DLD1 (cell line): ENCODE results near the gene PPARG.
"Not testable (repeated sequence)": the region's sequence is repeated elsewhere in the genome, so short reads cannot be mapped to it uniquely, and the experiment has no call there.

Experiments
- in situ Hi-C: cut with HindIII; loops from 2 replicates; pipeline ENCODE4 v1.10.0; 2017; ENCODE audit warnings: low sequenced_read_pairs

Gene PPARG

DNA sequence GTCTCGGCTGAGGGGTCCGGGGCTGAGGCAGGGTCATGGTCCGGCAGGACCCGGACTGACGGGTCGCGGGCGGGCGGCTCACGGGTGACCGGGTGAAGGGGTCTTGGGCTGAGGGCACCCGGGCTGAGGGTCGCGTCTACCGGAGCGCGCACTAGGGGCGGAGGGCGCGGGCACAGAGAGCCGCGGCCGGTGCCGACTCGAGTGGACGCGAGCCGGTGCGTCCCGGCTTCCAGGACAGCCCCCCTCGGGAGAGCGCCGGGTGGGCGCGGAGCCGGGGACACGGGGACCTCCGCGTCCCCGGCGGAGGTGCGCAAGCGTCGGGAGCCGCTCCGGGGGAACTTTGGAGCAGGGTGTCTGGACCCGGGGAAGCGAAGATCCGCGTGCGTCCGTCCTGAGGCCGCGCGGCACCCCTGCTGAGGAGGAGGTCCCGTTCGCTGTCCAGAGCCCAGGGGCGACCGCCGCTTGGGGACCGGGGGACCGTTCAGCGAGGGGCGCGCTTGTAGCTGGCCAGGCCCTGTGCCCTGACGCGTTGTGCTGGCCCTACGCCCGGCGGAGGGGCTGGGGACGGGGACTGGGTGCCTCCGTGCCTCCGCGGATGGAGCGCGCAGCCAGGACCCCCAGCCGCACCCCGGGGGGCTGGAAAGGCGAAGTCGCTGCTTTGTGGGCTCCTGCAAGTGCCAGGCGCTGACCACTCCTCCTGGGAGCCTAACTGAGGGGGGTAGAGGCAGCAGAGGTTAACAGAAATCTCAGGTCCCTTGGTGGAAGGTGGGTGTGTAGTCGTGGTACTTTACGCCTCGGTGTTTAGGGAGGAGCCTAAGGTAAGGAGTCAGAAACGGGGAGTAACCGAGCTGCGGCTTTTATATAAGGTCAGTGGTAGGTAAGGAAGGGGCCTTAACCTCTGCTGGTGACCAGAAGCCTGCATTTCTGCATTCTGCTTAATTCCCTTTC, at the start of gene PPARG:
PPARG (plus strand) TSS at position 889 of the 948 bp plus-strand sequence. CDS start 90,642 bp downstream, outside the sequence.
- in situ Hi-C loops = no loop called here

DNA sequence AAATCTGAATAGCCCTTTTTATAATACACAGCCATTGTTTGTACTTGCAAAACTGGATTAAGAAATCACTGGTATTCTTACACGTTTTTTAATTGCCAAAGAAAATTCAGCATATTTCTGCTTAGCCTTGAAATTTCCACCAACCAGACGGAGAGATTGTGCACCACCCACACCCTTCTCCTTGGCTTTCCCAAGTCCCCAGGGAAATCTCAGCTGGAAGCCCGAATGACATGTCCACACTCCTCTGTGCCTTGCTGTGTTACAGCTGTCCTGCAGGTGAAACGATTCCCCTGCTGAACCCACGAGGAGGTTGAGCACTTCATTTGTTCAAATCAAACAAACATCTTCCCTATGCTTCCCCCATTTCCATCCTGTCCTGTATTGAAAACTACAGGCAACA, 49.6 kb upstream of the PPARG start:
- in situ Hi-C loops = no loop called here

- in situ Hi-C loops = no loop called here
Observed at GRCh38 chr3:12242772-12243171, 46.1 kb upstream of the PPARG start.

GRCh38 chr3:12246497-12247163, 42.2 kb upstream of the PPARG start:
- in situ Hi-C loops = no loop called here

DNA sequence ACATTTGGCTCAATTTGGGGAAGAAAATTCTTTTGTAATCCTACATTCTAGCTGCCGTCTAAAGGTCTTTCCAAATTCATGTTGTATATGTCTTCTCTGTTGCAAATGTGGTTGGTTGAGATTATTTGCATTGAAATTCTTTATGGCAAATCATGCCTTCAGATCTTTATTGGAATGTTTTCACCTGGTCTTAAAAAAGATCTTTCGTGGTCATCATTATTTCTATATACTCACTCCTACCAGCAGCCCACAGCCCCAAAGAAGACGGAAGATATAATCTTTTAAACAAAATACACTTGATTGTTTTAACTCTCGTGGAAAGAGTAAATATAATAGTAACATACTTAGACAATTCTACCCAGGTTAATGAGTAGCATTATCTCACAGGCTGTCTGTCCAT, 41.5 kb upstream of the PPARG start:
- in situ Hi-C loops = no loop called here

GRCh38 chr3:12249519-12249918, 39.4 kb upstream of the PPARG start:
- in situ Hi-C loops = no loop called here

- in situ Hi-C loops = no loop called here
Observed at GRCh38 chr3:12252889-12253288, 36.0 kb upstream of the PPARG start.

DNA sequence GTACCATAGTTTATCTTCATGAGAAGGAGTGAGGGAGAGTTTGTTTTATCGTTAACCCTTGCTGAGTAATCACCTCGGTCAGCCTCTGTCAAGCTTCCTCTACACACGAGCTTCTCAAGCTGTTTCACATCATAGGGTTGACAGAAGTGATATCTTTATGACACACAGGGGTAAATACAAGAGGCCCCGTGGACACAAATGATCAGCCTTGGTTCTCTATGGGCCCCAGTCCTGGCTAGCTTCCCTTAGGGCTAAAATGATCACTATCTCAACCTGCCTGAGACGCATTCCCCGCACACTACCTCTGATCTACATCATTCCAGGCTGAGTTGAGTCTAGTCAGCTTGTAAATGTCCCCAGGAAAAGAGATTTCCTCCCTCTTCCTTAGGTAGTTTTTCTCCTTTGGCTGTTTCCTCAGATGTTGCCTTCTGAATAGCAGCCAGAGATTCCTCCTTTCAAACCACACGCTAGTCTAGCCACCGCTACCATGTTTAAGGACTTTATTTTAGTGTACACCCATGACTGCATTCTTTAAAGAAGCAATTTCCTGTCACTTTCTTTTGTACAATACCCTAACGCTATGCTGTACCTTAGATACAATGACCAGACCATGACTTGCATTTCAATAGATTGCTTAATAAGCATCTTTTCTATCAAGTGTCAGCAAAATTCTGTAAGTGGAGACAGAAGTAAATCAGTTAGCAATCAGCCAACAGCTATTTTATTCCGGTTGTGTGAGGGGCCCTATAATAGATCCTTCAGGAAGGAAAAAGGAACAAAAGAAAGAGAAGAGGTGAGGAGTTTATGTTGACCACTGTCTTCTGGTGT, 35.1 kb upstream of the PPARG start:
- in situ Hi-C loops = no loop called here

DNA sequence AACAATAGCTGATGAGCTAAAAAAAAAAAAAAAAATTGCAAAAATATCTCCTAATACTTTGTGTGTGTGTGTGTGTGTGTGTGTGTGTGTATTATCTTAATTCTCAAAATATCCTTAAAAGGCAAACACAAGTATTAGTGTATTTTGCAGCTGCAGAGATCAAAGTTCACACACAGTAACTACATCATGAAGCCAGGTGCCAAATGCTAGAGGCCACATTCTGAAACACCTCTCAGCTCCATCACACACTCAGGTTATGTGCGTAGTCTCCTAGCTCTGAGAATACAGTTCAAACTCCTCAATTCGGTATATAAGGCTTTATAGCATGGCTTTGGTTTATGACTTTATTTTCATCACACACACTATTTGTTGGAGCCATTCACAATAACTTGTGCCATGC, 33.5 kb upstream of the PPARG start:
- in situ Hi-C loops = no loop called here

DNA sequence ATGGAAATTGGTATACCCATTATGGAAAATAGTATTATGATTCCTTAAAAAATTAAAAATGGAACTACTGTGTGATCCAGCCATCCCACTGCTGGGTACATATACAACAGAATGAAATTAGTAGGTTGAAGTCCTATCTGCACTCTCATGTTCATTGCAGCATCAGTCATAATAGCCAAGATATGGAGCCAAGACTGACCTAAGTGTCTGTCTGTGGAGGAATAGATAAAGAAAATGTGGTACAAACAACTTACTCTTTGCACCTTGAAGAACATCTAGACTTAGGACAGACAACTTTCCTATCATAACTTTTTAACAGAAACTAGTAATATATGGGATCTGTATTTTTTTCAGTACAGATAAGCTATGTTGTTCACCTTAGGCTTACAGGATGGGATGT, 30.0 kb upstream of the PPARG start:
- in situ Hi-C loops = no loop called here

DNA sequence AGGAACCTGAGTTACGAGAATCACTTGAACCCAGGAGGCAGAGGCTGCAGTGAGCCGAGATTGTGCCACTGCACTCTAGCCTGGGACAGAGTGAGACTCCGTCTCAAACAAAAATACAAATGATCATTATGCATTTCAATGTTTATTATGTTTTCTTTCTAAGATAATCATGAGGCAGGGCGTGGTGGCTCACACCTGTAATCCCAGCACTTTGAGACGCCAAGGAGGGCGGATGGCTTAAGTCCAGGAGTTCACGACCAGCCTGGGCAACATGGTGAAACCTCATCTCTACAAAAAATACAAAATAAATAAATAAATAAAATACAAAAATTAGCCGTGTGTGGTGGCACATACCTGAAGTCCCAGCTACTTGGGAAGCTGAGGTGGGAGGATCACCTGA, 26.7 kb upstream of the PPARG start:
- in situ Hi-C loops = not testable (repeated sequence)

- in situ Hi-C loops = no loop called here
Observed at GRCh38 chr3:12265508-12265907, 23.4 kb upstream of the PPARG start.

DNA sequence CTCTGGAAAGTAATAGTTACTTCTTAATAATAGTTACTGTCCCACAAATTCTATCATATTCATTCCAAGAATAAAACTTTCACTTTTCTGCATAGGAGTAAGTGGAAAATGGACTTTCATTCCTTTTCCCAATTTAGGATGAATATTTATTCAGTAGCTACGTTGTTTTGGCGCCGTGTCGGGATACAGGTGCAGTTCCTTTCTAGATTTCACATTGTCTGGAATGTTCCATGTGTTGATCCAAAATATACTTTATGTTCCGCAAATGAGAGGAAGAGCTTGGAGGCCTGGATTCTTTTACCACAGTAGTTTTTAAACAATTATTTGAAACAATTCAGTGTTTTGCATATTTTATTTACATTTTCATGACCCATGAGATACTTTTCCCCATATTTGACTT, 22.8 kb upstream of the PPARG start:
- in situ Hi-C loops = no loop called here

DNA sequence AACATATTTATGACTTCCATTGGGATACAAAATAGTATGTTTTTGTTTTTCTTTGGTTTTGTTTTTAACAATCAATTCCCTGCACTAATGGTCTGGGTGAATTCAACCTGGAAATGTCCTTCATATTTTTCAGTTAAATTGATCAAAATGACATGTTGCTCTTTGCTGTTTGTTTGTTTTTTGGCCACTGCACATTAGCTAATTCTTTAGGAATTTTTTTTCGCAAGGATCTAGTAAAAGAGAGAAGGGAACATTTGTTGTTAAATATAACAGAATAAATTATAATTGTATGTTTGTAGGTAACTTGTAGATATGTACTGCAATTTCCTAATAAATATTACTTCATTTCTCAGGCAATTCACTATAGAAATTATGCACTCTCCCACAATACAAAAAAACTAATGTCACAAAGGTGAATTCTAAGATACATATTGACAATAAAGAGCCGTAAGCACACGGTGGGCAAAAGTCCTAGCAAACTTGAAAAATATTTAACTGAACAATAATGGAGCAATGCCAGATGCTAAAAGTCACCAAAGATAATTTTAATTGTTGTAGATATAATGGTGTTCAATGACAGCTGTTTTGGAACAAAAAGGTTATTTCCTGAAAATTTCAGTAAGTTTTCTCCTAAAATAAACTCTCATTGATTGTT, 21.4 kb upstream of the PPARG start:
- in situ Hi-C loops = no loop called here

GRCh38 chr3:12268049-12268735, 20.7 kb upstream of the PPARG start:
- in situ Hi-C loops = no loop called here

GRCh38 chr3:12270976-12271375, 17.9 kb upstream of the PPARG start:
- in situ Hi-C loops = no loop called here

DNA sequence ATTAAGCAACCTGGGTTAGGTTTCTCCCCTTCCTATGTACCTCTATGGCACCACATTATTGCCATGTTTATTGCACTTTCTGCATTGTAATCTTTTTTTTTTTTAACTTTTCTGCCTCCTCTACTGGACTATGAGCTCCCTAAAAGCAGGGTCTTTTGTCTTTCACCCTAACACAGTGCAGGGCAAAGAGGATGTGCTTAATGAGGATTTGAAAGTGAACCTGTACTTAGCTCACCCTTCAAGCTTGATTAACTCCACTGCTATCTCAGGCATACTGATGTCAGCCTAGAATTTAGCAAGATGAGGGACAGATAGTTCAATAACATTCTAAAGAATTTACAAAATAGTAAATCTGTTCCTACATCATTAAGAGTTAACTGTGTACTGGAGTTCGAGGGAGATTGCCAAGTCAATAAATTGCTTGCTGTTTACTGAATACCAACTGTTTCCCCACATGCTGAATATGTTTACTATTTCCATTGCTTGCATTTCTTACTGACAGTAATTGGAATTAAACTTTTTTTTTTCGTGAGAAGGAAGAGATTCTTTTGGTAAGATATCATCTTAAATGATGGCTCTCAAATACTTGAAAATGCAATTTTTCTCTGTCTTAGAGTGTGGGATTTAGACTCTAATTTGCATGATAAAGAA, 15.7 kb upstream of the PPARG start:
- in situ Hi-C loops = no loop called here

DNA sequence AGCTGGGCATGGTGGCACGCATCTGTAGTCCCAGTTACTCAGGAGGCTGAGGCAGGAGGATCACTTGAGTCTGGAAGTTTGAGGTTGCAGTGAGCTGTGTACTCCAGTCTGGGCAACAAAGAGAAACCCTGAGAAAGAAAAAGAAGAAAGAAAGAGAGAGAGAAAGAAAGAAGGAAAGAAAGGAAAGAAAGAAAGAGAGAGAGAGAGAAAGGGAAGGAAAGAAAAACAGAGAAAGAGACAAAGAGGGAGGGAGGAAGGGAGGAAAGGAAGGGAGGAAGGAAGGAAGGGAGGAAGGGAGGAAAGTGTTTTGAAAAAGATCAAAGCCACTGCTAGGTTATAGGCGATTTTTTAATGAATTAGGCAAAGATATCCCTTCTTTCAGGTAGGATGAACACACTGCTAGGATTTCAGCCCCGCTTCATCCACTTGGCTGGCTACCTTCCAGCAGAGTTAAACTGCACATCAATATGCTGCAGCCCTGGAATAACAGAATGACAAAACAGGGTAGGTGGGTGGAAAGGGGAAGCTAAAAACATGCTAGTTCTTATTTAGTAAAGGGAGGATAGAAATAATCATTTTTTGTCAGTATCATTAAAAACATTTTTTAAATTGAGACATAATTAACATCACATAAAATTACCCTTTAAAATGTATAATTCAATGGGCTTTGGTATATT, 12.8 kb upstream of the PPARG start:
- in situ Hi-C loops = no loop called here

- in situ Hi-C loops = not testable (repeated sequence)
Observed at GRCh38 chr3:12276827-12277226, 12.0 kb upstream of the PPARG start.
